Activated naive CD8-positive, alpha-beta T cell (primary cell): ENCODE data around the gene MFN2.

Source experiments
- H3K27ac Mint-ChIP-seq: one replicate; pipeline ENCODE4 v1.8.0; 2021; ENCODE audit warnings: mixed read lengths
- H3K27me3 Mint-ChIP-seq: one replicate; pipeline ENCODE4 v1.8.0; 2021; ENCODE audit warnings: mixed read lengths
- H3K36me3 Mint-ChIP-seq: one replicate; pipeline ENCODE4 v1.8.0; 2021; ENCODE audit warnings: mixed read lengths
- H3K4me1 Mint-ChIP-seq: one replicate; pipeline ENCODE4 v1.8.0; 2021; ENCODE audit warnings: low read depth, mixed read lengths
- H3K4me3 Mint-ChIP-seq: one replicate; pipeline ENCODE4 v1.8.0; 2021; ENCODE audit warnings: mild to moderate bottlenecking, mixed read lengths
- H3K9me3 Mint-ChIP-seq: one replicate; pipeline ENCODE4 v1.8.0; 2021; ENCODE audit warnings: low read depth, mixed read lengths

The MFN2 gene

GRCh38 chr1:11979028-11979850, 1.0 kb upstream of the MFN2 start:
- no peaks in the 10 kb centered on the region for H3K27me3 Mint-ChIP-seq
- H3K27ac Mint-ChIP-seq, result peak overlapping the region; percentile 89
- H3K4me3 Mint-ChIP-seq, result peak overlapping the region; percentile 96
- H3K9me3 Mint-ChIP-seq, result no peaks in the 10 kb centered on the region
- peaks cover 6% of the 10 kb centered on the region for H3K36me3 Mint-ChIP-seq
- H3K4me1 Mint-ChIP-seq, result peaks cover 34% of the 10 kb centered on the region

GRCh38 chr1:11980676-11980972, 380 bp downstream of the MFN2 start:
- peak overlapping the region; percentile 96 for H3K4me3 Mint-ChIP-seq
- H3K9me3 Mint-ChIP-seq, result no peaks in the 10 kb centered on the region
- no peaks in the 10 kb centered on the region for H3K27me3 Mint-ChIP-seq
- H3K36me3 Mint-ChIP-seq, result peaks cover 3% of the 10 kb centered on the region
- H3K4me1 Mint-ChIP-seq, result peaks cover 40% of the 10 kb centered on the region
- peak overlapping the region; percentile 95 for H3K27ac Mint-ChIP-seq

- Mint-ChIP-seq H3K4me1 (peaks cover 46% of the 10 kb centered on the region), H3K27ac (peak overlapping the region; percentile 86), H3K27me3 (no peaks in the 10 kb centered on the region), H3K36me3 (peaks cover 3% of the 10 kb centered on the region), H3K4me3 (peak overlapping the region; percentile 96), H3K9me3 (no peaks in the 10 kb centered on the region)
These were observed 1.2 kb downstream of the MFN2 start for GRCh38 chr1:11981378-11982009.

- Mint-ChIP-seq H3K36me3 (peaks cover 3% of the 10 kb centered on the region), H3K27me3 (no peaks in the 10 kb centered on the region), H3K27ac (peak overlapping the region; percentile 86), H3K4me3 (peak overlapping the region; percentile 96), H3K9me3 (no peaks in the 10 kb centered on the region), H3K4me1 (peaks cover 46% of the 10 kb centered on the region)
These were observed 1.8 kb downstream of the MFN2 start for GRCh38 chr1:11982010-11982392.

GRCh38 chr1:11984121-11984520, 3.9 kb downstream of the MFN2 start:
- H3K4me1 Mint-ChIP-seq, result peaks cover 46% of the 10 kb centered on the region
- no peak overlapping the region for H3K4me3 Mint-ChIP-seq
- H3K36me3 Mint-ChIP-seq, result peaks cover 3% of the 10 kb centered on the region
- H3K27ac Mint-ChIP-seq, result no peak overlapping the region
- no peaks in the 10 kb centered on the region for H3K27me3 Mint-ChIP-seq
- H3K9me3 Mint-ChIP-seq, result no peaks in the 10 kb centered on the region

GRCh38 chr1:11984576-11984975, 4.3 kb downstream of the MFN2 start:
- H3K27ac Mint-ChIP-seq, result no peak overlapping the region

GRCh38 chr1:11985171-11985570, 4.9 kb downstream of the MFN2 start:
- H3K27me3 Mint-ChIP-seq, result no peaks in the 10 kb centered on the region
- no peak overlapping the region for H3K4me3 Mint-ChIP-seq
- no peak overlapping the region for H3K27ac Mint-ChIP-seq
- H3K36me3 Mint-ChIP-seq, result peaks cover 3% of the 10 kb centered on the region
- H3K9me3 Mint-ChIP-seq, result no peaks in the 10 kb centered on the region
- peaks cover 40% of the 10 kb centered on the region for H3K4me1 Mint-ChIP-seq

More at GRCh38 chr1:11984576-11984975, 4.3 kb downstream of the MFN2 start:
- peaks cover 3% of the 10 kb centered on the region for H3K36me3 Mint-ChIP-seq
- H3K27me3 Mint-ChIP-seq, result no peaks in the 10 kb centered on the region
- H3K4me1 Mint-ChIP-seq, result peaks cover 43% of the 10 kb centered on the region
- H3K9me3 Mint-ChIP-seq, result no peaks in the 10 kb centered on the region
- no peak overlapping the region for H3K4me3 Mint-ChIP-seq

GRCh38 chr1:11985851-11986250, 5.6 kb downstream of the MFN2 start:
- H3K36me3 Mint-ChIP-seq, result peaks cover 3% of the 10 kb centered on the region
- no peaks in the 10 kb centered on the region for H3K27me3 Mint-ChIP-seq
- no peak overlapping the region for H3K4me3 Mint-ChIP-seq
- peaks cover 38% of the 10 kb centered on the region for H3K4me1 Mint-ChIP-seq
- no peak overlapping the region for H3K27ac Mint-ChIP-seq
- no peaks in the 10 kb centered on the region for H3K9me3 Mint-ChIP-seq

GRCh38 chr1:11989669-11990068, 9.4 kb downstream of the MFN2 start:
- Mint-ChIP-seq H3K4me1 (peaks cover 8% of the 10 kb centered on the region), H3K9me3 (no peaks in the 10 kb centered on the region), H3K27ac (no peak overlapping the region), H3K4me3 (no peak overlapping the region), H3K36me3 (peaks cover 4% of the 10 kb centered on the region), H3K27me3 (no peaks in the 10 kb centered on the region)

- Mint-ChIP-seq H3K4me1 (peaks cover 6% of the 10 kb centered on the region), H3K9me3 (no peaks in the 10 kb centered on the region), H3K27me3 (no peaks in the 10 kb centered on the region), H3K36me3 (peaks cover 4% of the 10 kb centered on the region), H3K4me3 (no peak overlapping the region), H3K27ac (no peak overlapping the region)
These were observed 10.2 kb downstream of the MFN2 start for GRCh38 chr1:11990303-11991032.

GRCh38 chr1:11991969-11992676, 11.9 kb downstream of the MFN2 start:
- H3K27ac Mint-ChIP-seq, result no peak overlapping the region
- peaks cover 4% of the 10 kb centered on the region for H3K36me3 Mint-ChIP-seq
- H3K4me1 Mint-ChIP-seq, result no peaks in the 10 kb centered on the region
- H3K27me3 Mint-ChIP-seq, result no peaks in the 10 kb centered on the region
- no peak overlapping the region for H3K4me3 Mint-ChIP-seq
- H3K9me3 Mint-ChIP-seq, result no peaks in the 10 kb centered on the region

GRCh38 chr1:11997081-11997850, 17.0 kb downstream of the MFN2 start:
- no peak overlapping the region for H3K27ac Mint-ChIP-seq
- no peaks in the 10 kb centered on the region for H3K27me3 Mint-ChIP-seq
- H3K36me3 Mint-ChIP-seq, result no peaks in the 10 kb centered on the region
- no peaks in the 10 kb centered on the region for H3K9me3 Mint-ChIP-seq
- no peak overlapping the region for H3K4me3 Mint-ChIP-seq
- no peaks in the 10 kb centered on the region for H3K4me1 Mint-ChIP-seq

GRCh38 chr1:11998636-11999035, 18.4 kb downstream of the MFN2 start:
- H3K27me3 Mint-ChIP-seq, result no peaks in the 10 kb centered on the region
- H3K36me3 Mint-ChIP-seq, result peaks cover 3% of the 10 kb centered on the region
- H3K4me1 Mint-ChIP-seq, result no peaks in the 10 kb centered on the region
- H3K9me3 Mint-ChIP-seq, result no peaks in the 10 kb centered on the region
- no peak overlapping the region for H3K4me3 Mint-ChIP-seq
- no peak overlapping the region for H3K27ac Mint-ChIP-seq

GRCh38 chr1:11999236-11999635, 19.0 kb downstream of the MFN2 start:
- peaks cover 3% of the 10 kb centered on the region for H3K36me3 Mint-ChIP-seq
- H3K27me3 Mint-ChIP-seq, result no peaks in the 10 kb centered on the region
- no peaks in the 10 kb centered on the region for H3K9me3 Mint-ChIP-seq
- H3K4me1 Mint-ChIP-seq, result no peaks in the 10 kb centered on the region
- H3K4me3 Mint-ChIP-seq, result no peak overlapping the region
- no peak overlapping the region for H3K27ac Mint-ChIP-seq
